HL-60/S4 (cell line): ENCODE measurements around the gene UROC1.

Experiments used
- in situ Hi-C: fragments of 300-500 bp; cut with MboI; formaldehyde crosslinking; loops from 2 replicates; pipeline ENCODE4 v1.14.3; 2022; ENCODE audit warnings: low sequenced_read_pairs

The UROC1 gene

GRCh38 chr3:126464997-126465396 lies 52.6 kb downstream of the UROC1 start:
- in situ Hi-C loops, result no loop called here

GRCh38 chr3:126464494-126464893 lies 53.1 kb downstream of the UROC1 start:
- in situ Hi-C loops, result no loop called here

GRCh38 chr3:126464093-126464492 lies 53.5 kb downstream of the UROC1 start:
- in situ Hi-C loops, result no loop called here

GRCh38 chr3:126463521-126463920 lies 54.1 kb downstream of the UROC1 start:
- in situ Hi-C loops, result no loop called here

GRCh38 chr3:126461450-126462070 lies 56.0 kb downstream of the UROC1 start:
- in situ Hi-C loops, result no loop called here

- in situ Hi-C loops, result no loop called here
Measured at GRCh38 chr3:126460381-126460780, 57.2 kb downstream of the UROC1 start.

GRCh38 chr3:126459763-126460127 lies 57.8 kb downstream of the UROC1 start:
- in situ Hi-C loops, result no loop called here

GRCh38 chr3:126459111-126459762 lies 58.3 kb downstream of the UROC1 start:
- in situ Hi-C loops, result no loop called here

- in situ Hi-C loops, result no loop called here
Measured at GRCh38 chr3:126456766-126457388, 60.7 kb downstream of the UROC1 start.

- in situ Hi-C loops, result no loop called here
Measured at GRCh38 chr3:126456211-126456610, 61.4 kb downstream of the UROC1 start.

- in situ Hi-C loops, result no loop called here
Measured at GRCh38 chr3:126454437-126455198, 63.0 kb downstream of the UROC1 start.

- in situ Hi-C loops, result no loop called here
Measured at GRCh38 chr3:126454025-126454424, 63.5 kb downstream of the UROC1 start.

- in situ Hi-C loops, result no loop called here
Measured at GRCh38 chr3:126452213-126452612, 65.4 kb downstream of the UROC1 start.

- in situ Hi-C loops, result no loop called here
Measured at GRCh38 chr3:126451511-126451910, 66.1 kb downstream of the UROC1 start.

- in situ Hi-C loops, result no loop called here
Measured at GRCh38 chr3:126450744-126451143, 66.8 kb downstream of the UROC1 start.

GRCh38 chr3:126450219-126450618 lies 67.4 kb downstream of the UROC1 start:
- in situ Hi-C loops, result no loop called here

GRCh38 chr3:126449621-126450051 lies 67.9 kb downstream of the UROC1 start:
- in situ Hi-C loops, result no loop called here

- in situ Hi-C loops, result no loop called here
Measured at GRCh38 chr3:126448893-126449180, 68.7 kb downstream of the UROC1 start.

GRCh38 chr3:126448136-126448892 lies 69.3 kb downstream of the UROC1 start:
- in situ Hi-C loops, result no loop called here

GRCh38 chr3:126447456-126448106 lies 70.0 kb downstream of the UROC1 start:
- in situ Hi-C loops, result no loop called here

GRCh38 chr3:126446791-126447190 lies 70.8 kb downstream of the UROC1 start:
- in situ Hi-C loops, result no loop called here
